Astrocyte (in vitro differentiated cells and primary cell): ENCODE measurements around the gene TRAPPC3L. TPM values are rescaled to one million over a fixed set of nuclear protein-coding genes. Genes with fewer than 3 reads are reported as not detected.

Experiments used
- DNase-seq: peaks from one replicate; pipeline ENCODE4 v3.0.0-alpha.2; 2010; ENCODE audit warnings: low read depth
- FAIRE-seq: peaks from 2 replicates; lab custom pipeline; 2011; peaks lifted over from hg19 to GRCh38; lab: Jason Lieb, UNC
- H2AFZ ChIP-seq: 2 replicates; pipeline ENCODE4 v1.6.0; 2012; ENCODE audit warnings: low read depth, low read length, inconsistent platforms
- H3K27ac ChIP-seq: 2 replicates; pipeline ENCODE4 v1.5.1; 2011; ENCODE audit warnings: low read depth, low read length, inconsistent platforms
- H3K27me3 ChIP-seq: 2 replicates; pipeline ENCODE4 v1.6.0; 2011; ENCODE audit warnings: low read length, inconsistent platforms; ENCODE audit not compliant: insufficient read depth
- H3K36me3 ChIP-seq: 2 replicates; pipeline ENCODE4 v1.5.1; 2011; ENCODE audit warnings: low read length, inconsistent platforms; ENCODE audit not compliant: insufficient read depth
- H3K4me1 ChIP-seq: 2 replicates; pipeline ENCODE4 v1.5.1; 2011; ENCODE audit warnings: low read length, inconsistent platforms; ENCODE audit not compliant: insufficient read depth
- H3K4me2 ChIP-seq: 2 replicates; pipeline ENCODE4 v1.6.0; 2012; ENCODE audit warnings: low read length, inconsistent platforms
- H3K4me3 ChIP-seq: 2 replicates; pipeline ENCODE4 v1.5.1; 2011; ENCODE audit warnings: low read depth, mild to moderate bottlenecking, low read length, inconsistent platforms; ENCODE audit not compliant: insufficient read depth
- H3K79me2 ChIP-seq: 2 replicates; pipeline ENCODE4 v1.6.0; 2012; ENCODE audit warnings: mild to moderate bottlenecking, low read length, inconsistent platforms; ENCODE audit not compliant: insufficient read depth
- H3K9ac ChIP-seq: 2 replicates; pipeline ENCODE4 v1.6.0; 2012; ENCODE audit warnings: mild to moderate bottlenecking, low read length, inconsistent platforms
- H3K9me3 ChIP-seq: 2 replicates; pipeline ENCODE4 v1.5.1; 2012; ENCODE audit warnings: low read depth, mild to moderate bottlenecking, low read length, inconsistent platforms; ENCODE audit not compliant: insufficient read depth
- H4K20me1 ChIP-seq: 2 replicates; pipeline ENCODE4 v1.6.0; 2012; ENCODE audit warnings: low read length, inconsistent platforms; ENCODE audit not compliant: insufficient read depth
- H3K27ac Mint-ChIP-seq: one replicate; pipeline ENCODE4 v1.8.0; 2021; ENCODE audit warnings: mild to moderate bottlenecking, mixed read lengths; ENCODE audit not compliant: unreplicated experiment
- H3K27me3 Mint-ChIP-seq: one replicate; pipeline ENCODE4 v1.8.0; 2021; ENCODE audit warnings: low read depth, mixed read lengths; ENCODE audit not compliant: unreplicated experiment
- H3K36me3 Mint-ChIP-seq: one replicate; pipeline ENCODE4 v1.8.0; 2021; ENCODE audit warnings: low read depth, mixed read lengths; ENCODE audit not compliant: unreplicated experiment
- H3K4me1 Mint-ChIP-seq: one replicate; pipeline ENCODE4 v1.8.0; 2021; ENCODE audit warnings: low read depth, mixed read lengths; ENCODE audit not compliant: unreplicated experiment
- H3K4me3 Mint-ChIP-seq: one replicate; pipeline ENCODE4 v1.8.0; 2021; ENCODE audit warnings: mild to moderate bottlenecking, moderate library complexity, mixed read lengths; ENCODE audit not compliant: unreplicated experiment
- H3K9me3 Mint-ChIP-seq: one replicate; pipeline ENCODE4 v1.8.0; 2021; ENCODE audit warnings: mild to moderate bottlenecking, mixed read lengths; ENCODE audit not compliant: unreplicated experiment
- CTCF ChIP-seq: IDR thresholded peaks from 2 replicates; pipeline ENCODE4 v1.5.1; 2011; ENCODE audit warnings: low read depth, mild to moderate bottlenecking, inconsistent platforms, low read length, moderate library complexity; ENCODE audit not compliant: insufficient read depth
- EZH2 ChIP-seq: IDR thresholded peaks from 2 replicates; pipeline ENCODE4 v1.6.1; 2012; ENCODE audit warnings: mild to moderate bottlenecking, low read length, inconsistent platforms; ENCODE audit not compliant: insufficient read depth
- total RNA-seq: library from RNA; stranded (reverse); gene quantifications from 2 replicates; pipeline ENCODE4 v1.2.1, GENCODE V29; 2021

TRAPPC3L gene
- total RNA-seq, 1 donor from 2014 or later: not detected

GRCh38 chr6:116536216-116536621 lies 9.3 kb downstream of the TRAPPC3L start:
- H3K9me3 ChIP-seq: no peaks in the 10 kb centered on the region
- no peak overlapping the region for H3K9ac ChIP-seq
- TF ChIP-seq EZH2 (no peak), CTCF (peak; percentile 74)
- Mint-ChIP-seq H3K27ac (no peak overlapping the region), H3K4me1 (no peaks in the 10 kb centered on the region), H3K27me3 (no peaks in the 10 kb centered on the region), H3K9me3 (no peaks in the 10 kb centered on the region), H3K4me3 (no peak overlapping the region), H3K36me3 (no peaks in the 10 kb centered on the region)
- H2AFZ ChIP-seq: peak overlapping the region; percentile 63
- H3K27ac ChIP-seq: no peak overlapping the region
- H3K4me3 ChIP-seq: no peak overlapping the region
- peak; percentile 50 for DNase-seq
- H3K27me3 ChIP-seq: no peaks in the 10 kb centered on the region
- H3K79me2 ChIP-seq: no peaks in the 10 kb centered on the region
- FAIRE-seq: no peak
- no peaks in the 10 kb centered on the region for H3K36me3 ChIP-seq
- H3K4me1 ChIP-seq: no peaks in the 10 kb centered on the region
- H3K4me2 ChIP-seq: no peak overlapping the region
- no peaks in the 10 kb centered on the region for H4K20me1 ChIP-seq

- FAIRE-seq (no peak), DNase-seq (no peak)
- no peaks in the 10 kb centered on the region for H3K9me3 Mint-ChIP-seq
- Histone ChIP-seq H3K4me2 (no peak overlapping the region), H3K4me3 (no peak overlapping the region), H4K20me1 (no peaks in the 10 kb centered on the region), H2AFZ (no peak overlapping the region), H3K27ac (no peak overlapping the region), H3K79me2 (no peaks in the 10 kb centered on the region), H3K9me3 (no peaks in the 10 kb centered on the region), H3K9ac (no peak overlapping the region), H3K4me1 (peaks cover under 1% of the 10 kb centered on the region), H3K36me3 (no peaks in the 10 kb centered on the region), H3K27me3 (no peaks in the 10 kb centered on the region)
- H3K27ac Mint-ChIP-seq: no peak overlapping the region
- TF ChIP-seq CTCF (no peak), EZH2 (no peak)
- H3K27me3 Mint-ChIP-seq: no peaks in the 10 kb centered on the region
- H3K4me3 Mint-ChIP-seq: no peak overlapping the region
- H3K36me3 Mint-ChIP-seq: no peaks in the 10 kb centered on the region
- peaks cover 7% of the 10 kb centered on the region for H3K4me1 Mint-ChIP-seq
Observed at GRCh38 chr6:116535109-116535508, 10.4 kb downstream of the TRAPPC3L start.

- Mint-ChIP-seq H3K4me1 (peaks cover 22% of the 10 kb centered on the region), H3K9me3 (no peaks in the 10 kb centered on the region), H3K27me3 (no peaks in the 10 kb centered on the region), H3K4me3 (no peak overlapping the region), H3K27ac (no peak overlapping the region), H3K36me3 (no peaks in the 10 kb centered on the region)
- H4K20me1 ChIP-seq: no peaks in the 10 kb centered on the region
- peaks cover 16% of the 10 kb centered on the region for H3K4me1 ChIP-seq
- H3K4me2 ChIP-seq: no peak overlapping the region
- no peaks in the 10 kb centered on the region for H3K27me3 ChIP-seq
- no peak overlapping the region for H2AFZ ChIP-seq
- H3K9me3 ChIP-seq: no peaks in the 10 kb centered on the region
- FAIRE-seq: no peak
- H3K27ac ChIP-seq: no peak overlapping the region
- H3K9ac ChIP-seq: no peak overlapping the region
- TF ChIP-seq CTCF (peak; percentile 6), EZH2 (no peak)
- H3K79me2 ChIP-seq: no peaks in the 10 kb centered on the region
- H3K4me3 ChIP-seq: no peak overlapping the region
- no peak for DNase-seq
- no peaks in the 10 kb centered on the region for H3K36me3 ChIP-seq
Observed at GRCh38 chr6:116533233-116533957, 12.1 kb downstream of the TRAPPC3L start.
